ENCODE measurements around the gene TIMM13. TPM values are rescaled to one million over a fixed set of nuclear protein-coding genes. Genes with fewer than 3 reads are reported as not detected.

TIMM13 gene
- total and polyA plus RNA-seq, 10 donors = 21.1 to 87.5 (median 44.6) TPM

DNA sequence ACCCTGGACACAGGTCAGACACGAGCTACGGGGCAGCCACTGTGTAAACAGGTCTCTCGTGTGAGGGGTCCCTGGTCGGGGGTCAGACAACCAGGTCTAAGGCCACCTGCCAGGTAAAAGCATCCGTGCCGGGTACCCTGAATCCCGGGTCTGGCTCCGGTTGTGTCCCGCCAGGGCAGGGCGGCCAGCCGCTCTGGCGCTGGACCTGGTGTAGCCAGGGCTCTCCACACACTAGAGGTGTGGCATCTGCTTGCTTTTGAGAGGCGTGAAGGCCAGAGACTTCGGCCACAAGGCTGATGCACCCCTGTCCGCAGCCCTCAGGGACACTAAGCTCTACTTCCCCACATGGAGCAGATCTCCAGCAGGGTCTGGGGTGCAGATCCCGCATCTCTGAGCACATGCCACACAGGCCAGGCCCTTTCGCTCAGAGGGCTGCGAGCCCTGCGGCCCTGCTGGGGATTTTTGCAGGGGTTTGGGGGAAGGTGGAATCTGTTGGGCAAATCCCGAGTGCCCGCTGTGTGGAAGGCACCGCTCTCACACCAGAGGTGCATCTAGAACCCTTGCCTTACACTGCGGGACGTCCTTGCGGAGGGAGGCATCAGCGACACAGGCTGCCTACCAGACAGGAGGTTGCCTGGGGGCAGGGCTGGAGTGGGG is 13.8 kb upstream of the TIMM13 start:
- peaks cover 1 to 3% (median 2%) of the 10 kb centered on the region in 6 donors for H3K4me1 ChIP-seq
- 96 to 99% (median 97%) methylated on average over 12 to 26 of the region's 26 CpGs for WGBS, 5 donors
- TF ChIP-seq POLR2AphosphoS5 (IDR thresholded peaks at IDR 0.05) = peak in 1 of 3 donors; percentile 15
- TF ChIP-seq, protein P1, sequence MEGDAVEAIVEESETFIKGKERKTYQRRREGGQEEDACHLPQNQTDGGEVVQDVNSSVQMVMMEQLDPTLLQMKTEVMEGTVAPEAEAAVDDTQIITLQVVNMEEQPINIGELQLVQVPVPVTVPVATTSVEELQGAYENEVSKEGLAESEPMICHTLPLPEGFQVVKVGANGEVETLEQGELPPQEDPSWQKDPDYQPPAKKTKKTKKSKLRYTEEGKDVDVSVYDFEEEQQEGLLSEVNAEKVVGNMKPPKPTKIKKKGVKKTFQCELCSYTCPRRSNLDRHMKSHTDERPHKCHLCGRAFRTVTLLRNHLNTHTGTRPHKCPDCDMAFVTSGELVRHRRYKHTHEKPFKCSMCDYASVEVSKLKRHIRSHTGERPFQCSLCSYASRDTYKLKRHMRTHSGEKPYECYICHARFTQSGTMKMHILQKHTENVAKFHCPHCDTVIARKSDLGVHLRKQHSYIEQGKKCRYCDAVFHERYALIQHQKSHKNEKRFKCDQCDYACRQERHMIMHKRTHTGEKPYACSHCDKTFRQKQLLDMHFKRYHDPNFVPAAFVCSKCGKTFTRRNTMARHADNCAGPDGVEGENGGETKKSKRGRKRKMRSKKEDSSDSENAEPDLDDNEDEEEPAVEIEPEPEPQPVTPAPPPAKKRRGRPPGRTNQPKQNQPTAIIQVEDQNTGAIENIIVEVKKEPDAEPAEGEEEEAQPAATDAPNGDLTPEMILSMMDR (IDR thresholded peaks at IDR 0.05 in 8 of 11, conservative IDR thresholded peaks at IDR 0.05 in 3 of 11) = no peak
- no peak for TF ChIP-seq POLR2A (IDR thresholded peaks at IDR 0.05)
- peaks cover 0 to 86% (median 37%) of the 10 kb centered on the region in 6 donors for H3K36me3 ChIP-seq
- no peak overlapping the region for H3K27ac ChIP-seq
- intact Hi-C loops (cut with DNase I; ENCODE audit: low total_unique reads) = no loop called here
- no peaks in the 10 kb centered on the region for H3K9me3 ChIP-seq
- H3K4me3 ChIP-seq = no peak overlapping the region
- H3K27me3 ChIP-seq (replicated peaks in 1 of 7) = no peaks in the 10 kb centered on the region
- DNase-seq = no peak

DNA sequence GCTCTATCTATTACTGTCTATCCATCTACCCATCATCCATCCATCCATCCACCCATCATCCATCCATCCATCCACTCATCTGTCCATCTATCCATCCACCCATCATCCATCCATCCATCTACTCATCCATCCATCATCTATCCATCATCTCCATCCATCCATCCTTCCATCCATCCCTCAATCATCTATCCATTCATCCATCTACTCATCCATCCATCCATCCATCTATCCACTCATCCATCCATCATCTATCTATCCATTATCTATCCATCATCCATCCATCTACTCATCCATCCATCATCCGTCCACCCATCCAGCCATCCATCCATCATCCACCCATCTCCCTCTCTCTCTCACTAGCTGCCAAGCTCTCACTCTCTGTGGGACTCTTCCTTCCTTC is 13.1 kb upstream of the TIMM13 start:
- no peaks in the 10 kb centered on the region for H3K4me1 ChIP-seq
- H3K4me3 ChIP-seq = no peak overlapping the region
- no peaks in the 10 kb centered on the region for H3K9me3 ChIP-seq
- intact Hi-C loops (cut with DNase I; ENCODE audit: low total_unique reads) = no loop called here
- no peak for DNase-seq
- H3K27me3 ChIP-seq (replicated peaks in 1 of 7) = no peaks in the 10 kb centered on the region
- H3K27ac ChIP-seq = no peak overlapping the region
- whole genome bisulfite sequencing, 5 donors = 93 to 100% (median 98%) methylated on average over 1 of the region's 1 CpG
- H3K36me3 ChIP-seq = peaks cover 0 to 93% (median 37%) of the 10 kb centered on the region in 6 donors
- TF ChIP-seq POLR2A (IDR thresholded peaks at IDR 0.05) (no peak), POLR2AphosphoS5 (IDR thresholded peaks at IDR 0.05) (no peak)
- TF ChIP-seq, protein P1 (IDR thresholded peaks at IDR 0.05 in 8 of 11, conservative IDR thresholded peaks at IDR 0.05 in 3 of 11) = no peak

DNA sequence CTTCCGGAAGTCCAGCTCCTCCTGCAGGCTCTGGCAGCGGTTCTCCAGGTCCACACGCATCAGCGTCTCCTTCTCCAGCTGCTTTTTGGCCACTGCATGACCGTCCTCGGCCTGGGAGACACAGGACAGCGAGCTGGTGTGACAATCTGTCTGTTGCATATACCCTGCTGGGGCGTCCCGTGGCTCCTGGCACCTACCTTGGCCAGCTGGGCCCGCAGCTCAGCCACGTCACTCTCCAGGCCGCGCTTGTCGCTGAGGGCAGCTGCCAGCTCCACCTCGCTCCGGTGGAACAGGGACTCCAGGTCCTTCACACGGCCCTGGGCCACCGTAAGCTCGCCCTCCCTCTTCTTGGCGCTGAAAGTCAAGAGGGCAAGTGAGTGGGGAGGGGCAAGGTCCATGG is 10.8 kb upstream of the TIMM13 start:
- Histone ChIP-seq H3K4me3 (no peak overlapping the region), H3K36me3 (peaks cover 0 to 93% (median 50%) of the 10 kb centered on the region in 6 donors), H3K27me3 (replicated peaks in 1 of 7) (no peaks in the 10 kb centered on the region), H3K9me3 (no peaks in the 10 kb centered on the region), H3K27ac (no peak overlapping the region), H3K4me1 (no peaks in the 10 kb centered on the region)
- WGBS, 5 donors = 90 to 97% (median 94%) methylated on average over 17 to 20 of the region's 20 CpGs
- DNase-seq = no peak
- intact Hi-C loops (cut with DNase I; ENCODE audit: low total_unique reads) = no loop called here
- TF ChIP-seq, protein P1 (IDR thresholded peaks at IDR 0.05 in 8 of 11, conservative IDR thresholded peaks at IDR 0.05 in 3 of 11) = no peak
- peak in 1 of 3 donors; percentile 18 for TF ChIP-seq POLR2AphosphoS5 (IDR thresholded peaks at IDR 0.05)
- TF ChIP-seq POLR2A (IDR thresholded peaks at IDR 0.05) = no peak

DNA sequence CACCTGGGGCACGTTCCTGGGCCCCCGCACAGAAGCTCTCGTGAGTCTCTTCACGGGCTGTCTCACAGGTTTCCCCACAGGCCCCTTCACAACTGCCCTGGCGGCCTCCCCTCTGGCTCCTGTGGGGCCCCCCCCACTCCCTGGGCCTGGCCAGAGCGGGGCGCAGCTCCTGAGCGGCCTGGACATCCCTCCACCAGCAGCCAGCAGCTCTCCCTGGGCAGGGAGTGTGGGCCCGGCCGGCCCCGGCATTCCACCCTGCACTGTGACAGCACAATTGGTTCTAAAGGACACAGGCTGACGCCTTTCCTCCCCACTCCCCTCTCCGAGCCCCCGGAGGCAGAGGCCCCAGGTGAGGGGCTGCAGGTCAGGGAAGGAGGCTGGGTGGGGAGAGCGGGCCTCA is 9.5 kb upstream of the TIMM13 start:
- H3K4me1 ChIP-seq = no peaks in the 10 kb centered on the region
- H3K27ac ChIP-seq = no peak overlapping the region
- no peaks in the 10 kb centered on the region for H3K9me3 ChIP-seq
- TF ChIP-seq, protein P1 (IDR thresholded peaks at IDR 0.05 in 8 of 11, conservative IDR thresholded peaks at IDR 0.05 in 3 of 11) = no peak
- TF ChIP-seq POLR2AphosphoS5 (IDR thresholded peaks at IDR 0.05) = no peak
- TF ChIP-seq POLR2A (IDR thresholded peaks at IDR 0.05) = no peak
- 94 to 97% (median 97%) methylated on average over 15 of the region's 15 CpGs for WGBS, 5 donors
- intact Hi-C loops (cut with DNase I; ENCODE audit: low total_unique reads) = no loop called here
- no peak overlapping the region for H3K4me3 ChIP-seq
- H3K36me3 ChIP-seq = peaks cover 0 to 87% (median 43%) of the 10 kb centered on the region in 6 donors
- no peaks in the 10 kb centered on the region for H3K27me3 ChIP-seq (replicated peaks in 1 of 7)
- DNase-seq = no peak

Data from spleen (tissue), 11 donors.